ENCODE results near the gene SPACA9.

SPACA9 gene

GRCh38 chr9:132855904-132856303 is 22.8 kb upstream of the SPACA9 start:
- H3K36me3 ChIP-seq (ENCODE audit: low read depth): no peaks in the 10 kb centered on the region
- no peak for ATAC-seq (ENCODE audit: low read depth)
- no peak for DNase-seq (ENCODE audit: low spot score)
- no peak overlapping the region for H3K27ac ChIP-seq (ENCODE audit: poor library complexity, severe bottlenecking)
- H3K9me3 ChIP-seq (ENCODE audit: severe bottlenecking): no peaks in the 10 kb centered on the region
- H3K27me3 ChIP-seq (ENCODE audit: insufficient read depth, poor library complexity, severe bottlenecking): no peaks in the 10 kb centered on the region
- no peak overlapping the region for H3K4me3 ChIP-seq (ENCODE audit: severe bottlenecking)
- H3K4me1 ChIP-seq (ENCODE audit: insufficient read depth, poor library complexity, severe bottlenecking): no peaks in the 10 kb centered on the region
- no peak for TF ChIP-seq CTCF (IDR thresholded peaks at IDR 0.05; ENCODE audit: poor library complexity, severe bottlenecking)

- no peak for TF ChIP-seq CTCF (IDR thresholded peaks at IDR 0.05; ENCODE audit: poor library complexity, severe bottlenecking)
- no peaks in the 10 kb centered on the region for H3K36me3 ChIP-seq (ENCODE audit: low read depth)
- no peak for DNase-seq (ENCODE audit: low spot score)
These were observed 21.7 kb upstream of the SPACA9 start for GRCh38 chr9:132857031-132857430.

GRCh38 chr9:132857616-132858342 is 20.9 kb upstream of the SPACA9 start:
- no peak for ATAC-seq (ENCODE audit: low read depth)
- Histone ChIP-seq H3K4me3 (ENCODE audit: severe bottlenecking) (no peak overlapping the region), H3K9me3 (ENCODE audit: severe bottlenecking) (no peaks in the 10 kb centered on the region), H3K4me1 (ENCODE audit: insufficient read depth, poor library complexity, severe bottlenecking) (no peaks in the 10 kb centered on the region), H3K36me3 (ENCODE audit: low read depth) (no peaks in the 10 kb centered on the region), H3K27me3 (ENCODE audit: insufficient read depth, poor library complexity, severe bottlenecking) (no peaks in the 10 kb centered on the region), H3K27ac (ENCODE audit: poor library complexity, severe bottlenecking) (no peak overlapping the region)
- no peak for TF ChIP-seq CTCF (IDR thresholded peaks at IDR 0.05; ENCODE audit: poor library complexity, severe bottlenecking)
- DNase-seq (ENCODE audit: low spot score): no peak

More at GRCh38 chr9:132857031-132857430, 21.7 kb upstream of the SPACA9 start:
- ATAC-seq (ENCODE audit: low read depth): no peak
- H3K27me3 ChIP-seq (ENCODE audit: insufficient read depth, poor library complexity, severe bottlenecking): no peaks in the 10 kb centered on the region
- no peak overlapping the region for H3K27ac ChIP-seq (ENCODE audit: poor library complexity, severe bottlenecking)
- H3K9me3 ChIP-seq (ENCODE audit: severe bottlenecking): no peaks in the 10 kb centered on the region
- H3K4me3 ChIP-seq (ENCODE audit: severe bottlenecking): no peak overlapping the region
- H3K4me1 ChIP-seq (ENCODE audit: insufficient read depth, poor library complexity, severe bottlenecking): no peaks in the 10 kb centered on the region

- TF ChIP-seq CTCF (IDR thresholded peaks at IDR 0.05; ENCODE audit: poor library complexity, severe bottlenecking): no peak
These were observed 19.9 kb upstream of the SPACA9 start for GRCh38 chr9:132858751-132859150.

GRCh38 chr9:132861666-132862065 is 17.0 kb upstream of the SPACA9 start:
- ATAC-seq (ENCODE audit: low read depth) (no peak), DNase-seq (ENCODE audit: low spot score) (no peak)
- Histone ChIP-seq H3K36me3 (ENCODE audit: low read depth) (no peaks in the 10 kb centered on the region), H3K9me3 (ENCODE audit: severe bottlenecking) (no peaks in the 10 kb centered on the region), H3K27me3 (ENCODE audit: insufficient read depth, poor library complexity, severe bottlenecking) (no peaks in the 10 kb centered on the region), H3K4me3 (ENCODE audit: severe bottlenecking) (no peak overlapping the region), H3K27ac (ENCODE audit: poor library complexity, severe bottlenecking) (no peak overlapping the region), H3K4me1 (ENCODE audit: insufficient read depth, poor library complexity, severe bottlenecking) (no peaks in the 10 kb centered on the region)
- TF ChIP-seq CTCF (IDR thresholded peaks at IDR 0.05; ENCODE audit: poor library complexity, severe bottlenecking): no peak

More at GRCh38 chr9:132858751-132859150, 19.9 kb upstream of the SPACA9 start:
- Histone ChIP-seq H3K4me1 (ENCODE audit: insufficient read depth, poor library complexity, severe bottlenecking) (no peaks in the 10 kb centered on the region), H3K36me3 (ENCODE audit: low read depth) (no peaks in the 10 kb centered on the region), H3K4me3 (ENCODE audit: severe bottlenecking) (no peak overlapping the region), H3K9me3 (ENCODE audit: severe bottlenecking) (no peaks in the 10 kb centered on the region), H3K27ac (ENCODE audit: poor library complexity, severe bottlenecking) (no peak overlapping the region), H3K27me3 (ENCODE audit: insufficient read depth, poor library complexity, severe bottlenecking) (no peaks in the 10 kb centered on the region)
- DNase-seq (ENCODE audit: low spot score): no peak
- ATAC-seq (ENCODE audit: low read depth): no peak; the same call in 2 of the 3 replicates
